Activated CD4-positive, alpha-beta T cell treated with anti-CD3 and anti-CD28 coated beads for 4 hours (primary cell): ENCODE results near the gene CCN6.

ENCODE experiments used
- DNase-seq, 2 donors: peaks; one replicate each; pipeline ENCODE4 v3.0.0-alpha.2; 2020

CCN6 gene

GRCh38 chr6:112118034-112118433, 64.1 kb downstream of the CCN6 start:
- no peak for DNase-seq
